ENCODE results near the gene OAS3. TPM values are rescaled to one million over a fixed set of nuclear protein-coding genes. Genes with fewer than 3 reads are reported as not detected.

OAS3 gene
- total RNA-seq, 1 experiment from 2014 or later: 29.5 TPM

- ATAC-seq (no peak), DNase-seq (ENCODE audit: low read depth, low spot score) (no peak)
- no peak for TF ChIP-seq SRF (IDR thresholded peaks at IDR 0.05; ENCODE audit: low read depth)
- TF ChIP-seq EZH2phosphoT487 (IDR thresholded peaks at IDR 0.05; ENCODE audit: borderline replicate concordance): no peak
- no peak for TF ChIP-seq CTCF (IDR thresholded peaks at IDR 0.05 in 2 of 3, conservative IDR thresholded peaks at IDR 0.05 in 1 of 3; ENCODE audit: borderline replicate concordance in 1 of 3, insufficient read depth in 1 of 3, low read depth in 2 of 3, low read length in 2 of 3)
- TF ChIP-seq ZFX (IDR thresholded peaks at IDR 0.05): no peak
- no peak for TF ChIP-seq ZNF274 (IDR thresholded peaks at IDR 0.05; ENCODE audit: low read depth, low read length)
- no peak for TF ChIP-seq TCF7L2 (IDR thresholded peaks at IDR 0.05; ENCODE audit: borderline replicate concordance, extremely low read depth, insufficient read depth, insufficient read length)
- no peak for TF ChIP-seq REST (IDR thresholded peaks at IDR 0.05; ENCODE audit: low read depth)
- TF ChIP-seq JUND (IDR thresholded peaks at IDR 0.05): no peak
- no peak for TF ChIP-seq FOSL1 (IDR thresholded peaks at IDR 0.05; ENCODE audit: low read depth)
- TF ChIP-seq RAD21 (IDR thresholded peaks at IDR 0.05; ENCODE audit: low read depth): no peak
- TF ChIP-seq POLR2A (IDR thresholded peaks at IDR 0.05; ENCODE audit: borderline replicate concordance, extremely low read depth, insufficient read depth, insufficient read length): no peak
- TF ChIP-seq POLR2AphosphoS5 (IDR thresholded peaks at IDR 0.05; ENCODE audit: low read depth, low read length): no peak
- no TSS peak for BruUV-seq (replicated peaks)
- Histone ChIP-seq H3K9me3 (ENCODE audit: control insufficient read depth in 1 of 2, insufficient read depth in 1 of 2, low read depth in 1 of 2, low read length in 2 of 2) (no peaks in the 10 kb centered on the region), H3K79me2 (ENCODE audit: insufficient read depth, low read length) (no peaks in the 10 kb centered on the region), H3K27ac (ENCODE audit: low read depth, low read length) (no peak overlapping the region), H3K9ac (ENCODE audit: low read length) (no peak overlapping the region), H3K9me2 (ENCODE audit: insufficient read depth) (no peaks in the 10 kb centered on the region), H3K4me2 (ENCODE audit: low read length) (no peak overlapping the region), H3K36me3 (ENCODE audit: control insufficient read depth in 1 of 2, insufficient read depth in 2 of 2, low read length in 2 of 2) (no peaks in the 10 kb centered on the region), H3K4me3 (replicated peaks in 1 of 2; ENCODE audit: low read depth in 1 of 2, low read length in 2 of 2) (no peak overlapping the region), H2AFZ (ENCODE audit: low read depth, low read length, poor library complexity, severe bottlenecking) (no peak overlapping the region), H4K20me1 (ENCODE audit: insufficient read depth) (no peaks in the 10 kb centered on the region), H3K27me3 (ENCODE audit: insufficient read depth, low read length) (peaks cover 24% of the 10 kb centered on the region), H3K4me1 (ENCODE audit: control insufficient read depth in 1 of 2, insufficient read depth in 2 of 2, low read length in 2 of 2) (no peaks in the 10 kb centered on the region)
- CTCF ChIA-PET: no interaction called here
- POLR2A ChIA-PET: no interaction called here
- intact Hi-C loops (cut with micrococcal nuclease): no loop called here
- RAD21 ChIA-PET (ENCODE audit: low non-redundant PET in 1 of 2, low total read pairs in 2 of 2, uncharacterized antibody in 2 of 2, unreplicated experiment in 2 of 2): no interaction called here
These were observed 19.2 kb upstream of the OAS3 start for GRCh38 chr12:112919121-112919520.
